Measurements from ENCODE around the gene TRAPPC4. TPM values are rescaled to one million over a fixed set of nuclear protein-coding genes. Genes with fewer than 3 reads are reported as not detected.
A peak's percentile ranks its signal among the peaks of the same experiment; 100 is the strongest.
"Not testable (repeated sequence)": the region's sequence is repeated elsewhere in the genome, so short reads cannot be mapped to it uniquely, and the experiment has no call there.

TRAPPC4 gene
- total RNA-seq, 4 donors from 2014 or later, result 56.9 to 75.0 (median 63.9) TPM

DNA sequence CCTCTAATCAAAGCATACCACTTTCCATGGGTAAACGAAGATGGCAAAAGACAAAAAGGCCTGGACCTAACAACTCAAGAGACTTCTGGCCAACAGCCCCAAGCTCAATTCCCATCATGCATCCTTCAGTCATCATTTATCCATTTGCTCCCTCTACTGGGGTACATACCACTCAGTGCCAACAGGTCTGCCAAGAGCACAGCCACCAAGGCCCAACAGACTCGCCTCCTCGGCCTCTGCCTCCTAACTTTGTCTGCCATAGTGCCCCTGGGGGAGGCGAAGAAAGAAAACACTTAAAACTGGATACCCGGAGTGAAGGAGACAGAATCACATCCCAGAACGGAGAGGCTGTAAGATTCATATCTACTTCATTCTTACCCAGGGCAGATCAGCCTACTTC lies 37.3 kb downstream of the TRAPPC4 start:
- no peak for TF ChIP-seq POLR2A (IDR thresholded peaks at IDR 0.05)
- TF ChIP-seq EP300 (IDR thresholded peaks at IDR 0.05), result no peak
- no peak for TF ChIP-seq POLR2AphosphoS5 (IDR thresholded peaks at IDR 0.05)
- TF ChIP-seq, protein P1, sequence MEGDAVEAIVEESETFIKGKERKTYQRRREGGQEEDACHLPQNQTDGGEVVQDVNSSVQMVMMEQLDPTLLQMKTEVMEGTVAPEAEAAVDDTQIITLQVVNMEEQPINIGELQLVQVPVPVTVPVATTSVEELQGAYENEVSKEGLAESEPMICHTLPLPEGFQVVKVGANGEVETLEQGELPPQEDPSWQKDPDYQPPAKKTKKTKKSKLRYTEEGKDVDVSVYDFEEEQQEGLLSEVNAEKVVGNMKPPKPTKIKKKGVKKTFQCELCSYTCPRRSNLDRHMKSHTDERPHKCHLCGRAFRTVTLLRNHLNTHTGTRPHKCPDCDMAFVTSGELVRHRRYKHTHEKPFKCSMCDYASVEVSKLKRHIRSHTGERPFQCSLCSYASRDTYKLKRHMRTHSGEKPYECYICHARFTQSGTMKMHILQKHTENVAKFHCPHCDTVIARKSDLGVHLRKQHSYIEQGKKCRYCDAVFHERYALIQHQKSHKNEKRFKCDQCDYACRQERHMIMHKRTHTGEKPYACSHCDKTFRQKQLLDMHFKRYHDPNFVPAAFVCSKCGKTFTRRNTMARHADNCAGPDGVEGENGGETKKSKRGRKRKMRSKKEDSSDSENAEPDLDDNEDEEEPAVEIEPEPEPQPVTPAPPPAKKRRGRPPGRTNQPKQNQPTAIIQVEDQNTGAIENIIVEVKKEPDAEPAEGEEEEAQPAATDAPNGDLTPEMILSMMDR (IDR thresholded peaks at IDR 0.05), result no peak
- Histone ChIP-seq H3K36me3 (peaks cover 42% of the 10 kb centered on the region), H3K27me3 (no peaks in the 10 kb centered on the region), H3K27ac (no peak overlapping the region), H3K4me3 (peak overlapping the region; percentile 88), H3K4me1 (peaks cover 21% of the 10 kb centered on the region), H3K9me3 (no peaks in the 10 kb centered on the region)
- 40% methylated on average over 6 of the region's 6 CpGs for WGBS
- DNase-seq (ENCODE audit: low spot score in 2 of 2), result no peak

DNA sequence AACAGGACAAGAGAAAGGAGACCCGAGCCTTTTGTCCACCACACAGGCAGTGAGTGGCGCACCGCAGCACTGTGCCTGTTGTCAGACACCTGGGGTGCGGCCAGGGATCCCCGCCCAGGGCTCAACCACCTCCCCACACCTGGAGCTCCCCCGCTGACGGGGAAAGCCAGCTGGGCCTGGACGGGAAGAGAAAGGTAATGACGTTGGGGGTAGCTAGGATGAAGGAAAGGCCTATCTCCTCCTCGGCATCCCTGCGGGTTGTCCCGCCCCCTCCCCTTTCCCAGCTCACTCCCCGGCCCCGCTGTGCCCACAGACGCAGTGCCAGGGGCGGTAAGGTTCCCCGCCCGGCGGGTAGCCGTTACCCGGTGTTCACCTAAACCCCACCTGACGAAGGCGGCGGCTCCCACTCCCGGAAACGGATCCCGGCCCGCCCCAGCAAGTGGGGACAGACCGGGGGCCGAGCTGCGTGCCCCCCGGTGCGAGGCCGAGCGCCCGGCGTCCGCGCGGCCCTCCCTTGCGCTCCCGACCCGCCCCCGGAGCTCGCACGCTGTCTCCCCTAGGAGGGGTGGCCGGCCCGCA lies 37.9 kb downstream of the TRAPPC4 start:
- Histone ChIP-seq H3K27me3 (no peaks in the 10 kb centered on the region), H3K4me1 (peaks cover 21% of the 10 kb centered on the region), H3K9me3 (no peaks in the 10 kb centered on the region), H3K36me3 (peaks cover 36% of the 10 kb centered on the region), H3K4me3 (peak overlapping the region; percentile 88), H3K27ac (peak overlapping the region; percentile 83)
- peak in 1 of 2 donors; percentile 75 for DNase-seq (ENCODE audit: low spot score in 2 of 2)
- WGBS, result 2% methylated on average over 10 of the region's 48 CpGs
- TF ChIP-seq EP300 (IDR thresholded peaks at IDR 0.05), result no peak

DNA sequence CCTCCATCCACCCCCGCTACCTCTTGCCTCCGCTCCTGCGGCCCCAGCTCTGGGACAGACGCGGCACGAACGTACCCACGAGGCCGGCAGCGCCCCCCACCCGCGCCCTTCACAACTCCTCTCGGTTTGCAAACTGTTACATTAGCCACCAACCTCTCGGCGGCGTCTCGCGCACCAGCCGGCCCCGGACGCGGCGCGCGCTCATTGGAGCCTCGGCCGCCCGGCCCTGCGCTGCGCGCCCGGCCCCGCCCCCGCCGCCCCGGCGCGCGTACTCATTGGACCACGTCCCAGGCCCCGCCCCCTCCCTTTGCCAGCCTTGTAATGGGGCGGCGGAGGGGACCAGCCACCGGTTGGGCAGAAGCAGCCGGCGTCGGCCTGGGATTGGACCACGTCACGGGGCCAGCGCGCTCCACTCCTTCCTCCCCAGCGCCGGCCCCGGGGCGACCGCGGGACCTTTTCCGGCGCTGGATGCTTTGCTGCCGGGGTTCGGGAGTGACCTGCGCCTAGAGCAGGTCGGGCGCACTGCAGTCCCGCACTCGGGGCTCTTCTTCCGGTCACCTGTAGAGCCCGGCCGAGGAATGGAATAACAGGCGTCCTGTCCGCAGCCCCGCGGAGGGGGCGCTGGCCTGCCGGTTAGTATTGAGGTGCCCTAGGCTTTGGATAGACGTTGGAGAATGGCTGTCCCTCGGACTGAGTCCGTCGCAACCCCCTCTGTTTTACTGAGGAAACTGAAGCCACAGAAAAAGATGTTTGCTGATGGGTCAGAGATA lies 38.6 kb downstream of the TRAPPC4 start, which contains the start of gene HYOU1:
Gene HYOU1, minus strand, starts transcription at position 206 of the 770 bp plus-strand sequence. CDS start 1,045 bp downstream, outside the sequence.
- peak; percentile 98 to 99 for DNase-seq (ENCODE audit: low spot score in 2 of 2)
- WGBS, result 0% methylated on average over 11 of the region's 79 CpGs
- Histone ChIP-seq H3K4me3 (peak within 1 kb of the TSS; percentile 88), H3K27ac (peak within 1 kb of the TSS; percentile 83), H3K27me3 (no peaks in the 10 kb centered on the region), H3K4me1 (peaks cover 21% of the 10 kb centered on the region), H3K9me3 (no peaks in the 10 kb centered on the region), H3K36me3 (peaks cover 29% of the 10 kb centered on the region)
- no peak for TF ChIP-seq EP300 (IDR thresholded peaks at IDR 0.05)
- peak in 2 of 3 donors; percentile 10 to 62 for TF ChIP-seq POLR2AphosphoS5 (IDR thresholded peaks at IDR 0.05)
- TF ChIP-seq, protein P1 (IDR thresholded peaks at IDR 0.05), result peak in 1 of 2 donors; percentile 1
- peak; percentile 34 to 73 for TF ChIP-seq POLR2A (IDR thresholded peaks at IDR 0.05)

DNA sequence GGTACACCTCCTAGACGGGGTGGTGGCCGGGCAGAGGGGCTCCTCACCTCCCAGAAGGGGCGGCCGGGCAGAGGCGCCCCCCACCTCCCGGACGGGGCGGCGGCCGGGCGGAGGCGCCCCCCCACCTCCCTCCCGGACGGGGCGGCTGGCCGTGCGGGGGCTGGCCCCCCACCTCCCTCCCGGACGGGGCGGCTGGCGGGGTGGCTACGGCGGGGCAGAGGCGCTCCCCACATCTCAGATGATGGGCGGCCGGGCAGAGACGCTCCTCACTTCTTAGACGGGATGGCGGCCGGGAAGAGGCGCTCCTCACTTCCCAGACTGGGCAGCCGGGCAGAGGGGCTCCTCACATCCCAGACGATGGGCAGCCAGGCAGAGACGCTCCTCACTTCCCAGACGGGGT lies 40.6 kb downstream of the TRAPPC4 start:
- not testable (repeated sequence) for H3K27ac ChIP-seq; H3K9me3 ChIP-seq; H3K27me3 ChIP-seq; H3K36me3 ChIP-seq; H3K4me3 ChIP-seq; DNase-seq (ENCODE audit: low spot score in 2 of 2)
- H3K4me1 ChIP-seq, result peaks cover 21% of the 10 kb centered on the region
- WGBS, result 91% methylated on average over 4 of the region's 35 CpGs

DNA sequence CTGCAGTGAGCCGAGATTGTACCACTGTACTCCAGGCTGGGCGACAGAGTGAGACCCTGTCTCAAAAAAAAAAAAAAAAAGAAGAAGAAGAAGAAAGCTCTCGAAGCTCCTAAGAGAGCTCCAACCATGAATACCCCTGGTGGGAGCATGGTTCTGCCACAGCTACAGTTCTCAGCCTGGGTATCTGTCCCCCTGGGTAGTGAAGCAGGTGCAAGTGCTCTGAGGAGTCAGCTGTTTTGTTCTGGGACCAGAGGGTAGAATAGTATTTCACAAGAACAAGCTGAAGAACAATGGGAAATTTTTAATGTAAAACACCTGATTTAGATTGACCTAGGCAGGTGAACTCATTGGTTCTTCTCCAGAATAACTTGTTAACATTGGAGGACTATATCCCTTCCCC lies 42.7 kb downstream of the TRAPPC4 start:
- WGBS, result 96% methylated on average over 3 of the region's 3 CpGs
- Histone ChIP-seq H3K27ac (no peak overlapping the region), H3K9me3 (no peaks in the 10 kb centered on the region), H3K4me1 (peaks cover 21% of the 10 kb centered on the region), H3K27me3 (no peaks in the 10 kb centered on the region), H3K36me3 (no peaks in the 10 kb centered on the region), H3K4me3 (no peak overlapping the region)
- DNase-seq (ENCODE audit: low spot score in 2 of 2), result no peak
- TF ChIP-seq POLR2AphosphoS5 (IDR thresholded peaks at IDR 0.05), result no peak
- TF ChIP-seq POLR2A (IDR thresholded peaks at IDR 0.05), result no peak
- TF ChIP-seq, protein P1 (IDR thresholded peaks at IDR 0.05), result no peak
- TF ChIP-seq EP300 (IDR thresholded peaks at IDR 0.05), result no peak

DNA sequence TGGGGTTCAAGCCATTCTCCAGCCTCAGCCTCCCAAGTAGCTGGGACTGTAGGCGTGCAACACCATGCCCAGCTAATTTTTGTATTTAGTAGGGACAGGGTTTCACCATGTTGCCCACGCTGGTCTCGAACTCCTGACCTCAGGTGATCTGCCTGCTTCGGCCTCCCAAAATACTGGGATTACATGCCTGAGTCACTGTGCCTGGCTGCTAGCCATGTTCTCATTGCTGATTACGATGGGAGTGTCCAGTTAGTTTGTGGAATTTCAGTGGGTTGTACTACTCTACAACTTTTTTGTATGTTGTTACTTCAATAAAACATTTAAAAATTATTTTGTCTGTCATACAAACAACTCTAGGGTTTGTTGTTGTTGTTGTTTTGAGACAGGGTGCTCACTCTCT lies 44.2 kb downstream of the TRAPPC4 start:
- Histone ChIP-seq H3K4me3 (no peak overlapping the region), H3K27ac (no peak overlapping the region), H3K4me1 (peaks cover 25% of the 10 kb centered on the region), H3K36me3 (no peaks in the 10 kb centered on the region), H3K9me3 (no peaks in the 10 kb centered on the region), H3K27me3 (no peaks in the 10 kb centered on the region)
- no peak for DNase-seq (ENCODE audit: low spot score in 2 of 2)
- 48% methylated on average over 5 of the region's 5 CpGs for WGBS
- TF ChIP-seq POLR2A (IDR thresholded peaks at IDR 0.05), result no peak
- no peak for TF ChIP-seq EP300 (IDR thresholded peaks at IDR 0.05)
- no peak for TF ChIP-seq POLR2AphosphoS5 (IDR thresholded peaks at IDR 0.05)
- TF ChIP-seq, protein P1 (IDR thresholded peaks at IDR 0.05), result no peak
